22Rv1 (cell line): Measurements from ENCODE around the gene VSTM4.

ENCODE experiments used
- ZFX ChIP-seq: fragments of 450-650 bp; IDR thresholded peaks from 2 replicates; pipeline ENCODE4 v1.6.1; 2017; ENCODE audit warnings: antibody characterized with exemption, borderline replicate concordance
- TF ChIP-seq, protein P1 (sequence below): fragments of 450-650 bp; IDR thresholded peaks from 2 replicates; pipeline ENCODE4 v1.5.1; 2017; ENCODE audit warnings: mild to moderate bottlenecking

- TF ChIP-seq, protein P1, sequence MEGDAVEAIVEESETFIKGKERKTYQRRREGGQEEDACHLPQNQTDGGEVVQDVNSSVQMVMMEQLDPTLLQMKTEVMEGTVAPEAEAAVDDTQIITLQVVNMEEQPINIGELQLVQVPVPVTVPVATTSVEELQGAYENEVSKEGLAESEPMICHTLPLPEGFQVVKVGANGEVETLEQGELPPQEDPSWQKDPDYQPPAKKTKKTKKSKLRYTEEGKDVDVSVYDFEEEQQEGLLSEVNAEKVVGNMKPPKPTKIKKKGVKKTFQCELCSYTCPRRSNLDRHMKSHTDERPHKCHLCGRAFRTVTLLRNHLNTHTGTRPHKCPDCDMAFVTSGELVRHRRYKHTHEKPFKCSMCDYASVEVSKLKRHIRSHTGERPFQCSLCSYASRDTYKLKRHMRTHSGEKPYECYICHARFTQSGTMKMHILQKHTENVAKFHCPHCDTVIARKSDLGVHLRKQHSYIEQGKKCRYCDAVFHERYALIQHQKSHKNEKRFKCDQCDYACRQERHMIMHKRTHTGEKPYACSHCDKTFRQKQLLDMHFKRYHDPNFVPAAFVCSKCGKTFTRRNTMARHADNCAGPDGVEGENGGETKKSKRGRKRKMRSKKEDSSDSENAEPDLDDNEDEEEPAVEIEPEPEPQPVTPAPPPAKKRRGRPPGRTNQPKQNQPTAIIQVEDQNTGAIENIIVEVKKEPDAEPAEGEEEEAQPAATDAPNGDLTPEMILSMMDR = peak; percentile 21; the same call in 1 of the 2 replicates
- no peak for TF ChIP-seq ZFX
Observed at GRCh38 chr10:48976196-48976595, 139.1 kb downstream of the VSTM4 start.
